HepG2 (cell line): ENCODE results near the gene CARD9. TPM values are rescaled to one million over a fixed set of nuclear protein-coding genes. Genes with fewer than 3 reads are reported as not detected.

ENCODE experiments used
- FOXA1 ChIP-seq, 2 experiments: fragments of 450-650 bp in 1 of 2; sonication (generic) in 1 of 2; formaldehyde crosslinking in 1 of 2; IDR thresholded peaks; 2 replicates each; pipeline versions ENCODE4 v1.4.0 to v1.6.1; 2016 to 2020; ENCODE audit warnings: missing genetic modification reagents in 1 of 2
- FOXK2 ChIP-seq: fragments of 450-650 bp; IDR thresholded peaks from 2 replicates; pipeline ENCODE4 v1.6.1; 2016
- FOXM1 ChIP-seq: sonication (generic); formaldehyde crosslinking; IDR thresholded peaks from 2 replicates; pipeline ENCODE4 v1.5.0; 2020; ENCODE audit warnings: missing genetic modification reagents
- GTF3A ChIP-seq: sonication (generic); formaldehyde crosslinking; conservative IDR thresholded peaks from 2 replicates; pipeline ENCODE4 v1.4.0; 2020; ENCODE audit warnings: mild to moderate bottlenecking, missing genetic modification reagents
- HDAC2 ChIP-seq: sonication (generic); formaldehyde crosslinking; IDR thresholded peaks from 2 replicates; pipeline ENCODE4 v1.4.0; 2020; ENCODE audit warnings: missing genetic modification reagents
- HES4 ChIP-seq: sonication (generic); formaldehyde crosslinking; IDR thresholded peaks from 2 replicates; pipeline ENCODE4 v1.9.0; 2021; ENCODE audit warnings: mild to moderate bottlenecking, missing genetic modification reagents, borderline replicate concordance
- HMG20A ChIP-seq: IDR thresholded peaks from 2 replicates; pipeline ENCODE4 v1.6.1; 2016; ENCODE audit warnings: borderline replicate concordance
- JARID2 ChIP-seq: sonication (generic); formaldehyde crosslinking; IDR thresholded peaks from 2 replicates; pipeline ENCODE4 v1.8.1; 2023; ENCODE audit warnings: missing genetic modification reagents, inconsistent platforms; ENCODE audit not compliant: insufficient replicate concordance
- MNT ChIP-seq: fragments of 450-650 bp; IDR thresholded peaks from 2 replicates; pipeline ENCODE4 v1.6.1; 2016
- NR2F6 ChIP-seq, 2 experiments: IDR thresholded peaks; 2 replicates each; pipeline ENCODE4 v1.6.1; 2016; ENCODE audit warnings: antibody characterized with exemption in 1 of 2, mild to moderate bottlenecking in 1 of 2
- SOX5 ChIP-seq: IDR thresholded peaks from 2 replicates; pipeline ENCODE4 v1.6.1; 2016; ENCODE audit warnings: borderline replicate concordance
- SP140L ChIP-seq: sonication (generic); formaldehyde crosslinking; IDR thresholded peaks from 2 replicates; pipeline ENCODE4 v1.4.0; 2020; ENCODE audit warnings: missing genetic modification reagents, borderline replicate concordance
- SP2 ChIP-seq: sonication (generic); formaldehyde crosslinking; IDR thresholded peaks from 2 replicates; pipeline ENCODE4 v1.5.1; 2020; ENCODE audit warnings: mild to moderate bottlenecking, missing genetic modification reagents
- SP5 ChIP-seq: IDR thresholded peaks from 2 replicates; pipeline ENCODE4 v1.6.1; 2016; ENCODE audit warnings: low read depth, borderline replicate concordance
- TAF15 ChIP-seq: fragments of 200-400 bp; formaldehyde crosslinking; IDR thresholded peaks from one replicate; pipeline ENCODE4 v1.6.1; 2018; ENCODE audit warnings: mild to moderate bottlenecking, low read depth, low read length; ENCODE audit not compliant: poor library complexity, severe bottlenecking
- ZBTB44 ChIP-seq: sonication (generic); formaldehyde crosslinking; IDR thresholded peaks from 2 replicates; pipeline ENCODE4 v1.4.0; 2020; ENCODE audit warnings: missing genetic modification reagents
- ZNF431 ChIP-seq: sonication (generic); formaldehyde crosslinking; IDR thresholded peaks from 2 replicates; pipeline ENCODE4 v1.9.0; 2022; ENCODE audit warnings: missing genetic modification reagents, low read depth, mild to moderate bottlenecking, borderline replicate concordance
- ZNF580 ChIP-seq: IDR thresholded peaks from 2 replicates; pipeline ENCODE4 v1.6.1; 2016; ENCODE audit warnings: low read depth, borderline replicate concordance
- ZNF691 ChIP-seq: sonication (generic); formaldehyde crosslinking; IDR thresholded peaks from 2 replicates; pipeline ENCODE4 v1.4.0; 2020; ENCODE audit warnings: missing genetic modification reagents, low read depth, mild to moderate bottlenecking, borderline replicate concordance
- ZNF747 ChIP-seq: sonication (generic); formaldehyde crosslinking; IDR thresholded peaks from 2 replicates; pipeline ENCODE4 v1.8.1; 2023; ENCODE audit warnings: missing genetic modification reagents, mild to moderate bottlenecking, borderline replicate concordance
- ZNF766 ChIP-seq: sonication (generic); formaldehyde crosslinking; IDR thresholded peaks from 2 replicates; pipeline ENCODE4 v1.5.0; 2020; ENCODE audit warnings: missing genetic modification reagents, borderline replicate concordance
- ZNF788 ChIP-seq: sonication (generic); formaldehyde crosslinking; IDR thresholded peaks from 2 replicates; pipeline ENCODE4 v1.5.0; 2020; ENCODE audit warnings: mild to moderate bottlenecking, missing genetic modification reagents, borderline replicate concordance
- ZSCAN30 ChIP-seq: sonication (generic); formaldehyde crosslinking; IDR thresholded peaks from 2 replicates; pipeline ENCODE4 v1.5.0; 2020; ENCODE audit warnings: mild to moderate bottlenecking, missing genetic modification reagents
- polyA plus RNA-seq, 8 experiments: library from polyadenylated mRNA; depleted of rRNA in 3 of 8; stranded (reverse) in 7 of 8; unstranded in 1 of 8; fragments of >200 nt; fragmentation: Illumina TruSeq in 4 of 8; extraction: Trizol in 4 of 8; gene quantifications; 2 replicates each; pipeline versions ENCODE4 v1.2.1 to v1.2.3, GENCODE V29; 2011 to 2016; ENCODE audit warnings: low read depth in 4 of 8, missing spikeins in 1 of 8, mixed read lengths in 1 of 8; ENCODE audit not compliant: insufficient read depth in 1 of 8
- total RNA-seq, 5 experiments: library from RNA; depleted of rRNA; stranded (reverse); fragments of >200 nt; fragmentation: Illumina TruSeq; extraction: Trizol; gene quantifications; 2 replicates each; pipeline ENCODE4 v1.2.3, GENCODE V29; 2016; ENCODE audit warnings: low read depth in 1 of 5
- TF ChIP-seq, protein P1 (sequence below): sonication (generic); formaldehyde crosslinking; IDR thresholded peaks from 2 replicates; pipeline ENCODE4 v1.4.0; 2020; ENCODE audit warnings: low read depth, mild to moderate bottlenecking, missing genetic modification reagents

The CARD9 gene
- total and polyA plus RNA-seq, 2 of the 13 experiments (the other 11 are each of a cell fraction or from before 2014, with no cell fraction given) = 3.3 to 7.4 TPM

GRCh38 chr9:136400038-136400834 lies 26.8 kb upstream of the CARD9 start, which contains the start of gene SNAPC4 (continued):
- no peak for TF ChIP-seq ZNF691 (CRISPR knock-in tag)
- TF ChIP-seq JARID2 (CRISPR knock-in tag) = no peak
- no peak for TF ChIP-seq HDAC2
- no peak for TF ChIP-seq ZNF747 (CRISPR knock-in tag)
- no peak for TF ChIP-seq FOXA1 (IDR thresholded peaks at IDR 0.05)
- TF ChIP-seq FOXA1 (CRISPR knock-in tag; IDR thresholded peaks at IDR 0.05) = no peak
- TF ChIP-seq TAF15 = peak; percentile 77
- TF ChIP-seq SP140L (CRISPR knock-in tag) = no peak
- peak; percentile 21; the same call in 1 of the 2 replicates for TF ChIP-seq HES4 (CRISPR knock-in tag)
- TF ChIP-seq HMG20A (CRISPR knock-in tag) = no peak
- TF ChIP-seq SP5 (CRISPR knock-in tag) = 0 out of 2 replicates have a peak, but pooled peaks have one; percentile 13
- no peak for TF ChIP-seq ZSCAN30 (CRISPR knock-in tag)
- TF ChIP-seq FOXM1 (CRISPR knock-in tag) = no peak
- no peak for TF ChIP-seq ZBTB44
- TF ChIP-seq ZNF766 (CRISPR knock-in tag) = peak; percentile 40; the same call in 1 of the 2 replicates
- peak; percentile 94 for TF ChIP-seq SP2
- TF ChIP-seq ZNF580 (CRISPR knock-in tag) = peak; percentile 33; the same call in 1 of the 2 replicates
- TF ChIP-seq, protein P1, sequence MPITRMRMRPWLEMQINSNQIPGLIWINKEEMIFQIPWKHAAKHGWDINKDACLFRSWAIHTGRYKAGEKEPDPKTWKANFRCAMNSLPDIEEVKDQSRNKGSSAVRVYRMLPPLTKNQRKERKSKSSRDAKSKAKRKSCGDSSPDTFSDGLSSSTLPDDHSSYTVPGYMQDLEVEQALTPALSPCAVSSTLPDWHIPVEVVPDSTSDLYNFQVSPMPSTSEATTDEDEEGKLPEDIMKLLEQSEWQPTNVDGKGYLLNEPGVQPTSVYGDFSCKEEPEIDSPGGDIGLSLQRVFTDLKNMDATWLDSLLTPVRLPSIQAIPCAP (CRISPR knock-in tag) = no peak
- no peak for TF ChIP-seq FOXK2
- 0 out of 2 replicates have a peak, but pooled peaks have one; percentile 28 for TF ChIP-seq ZNF788 (CRISPR knock-in tag)
- TF ChIP-seq ZNF431 (CRISPR knock-in tag) = no peak
- TF ChIP-seq NR2F6 (IDR thresholded peaks at IDR 0.05) = no peak
- no peak for TF ChIP-seq NR2F6 (CRISPR knock-in tag; IDR thresholded peaks at IDR 0.05)
- TF ChIP-seq SOX5 (CRISPR knock-in tag) = no peak
- no peak for TF ChIP-seq MNT
- TF ChIP-seq GTF3A (CRISPR knock-in tag) = no peak; the same call in 1 of the 2 replicates
